ENCODE results near the gene NHLRC4. TPM values are rescaled to one million over a fixed set of nuclear protein-coding genes. Genes with fewer than 3 reads are reported as not detected.

Gene NHLRC4
- total and polyA plus RNA-seq, 12 donors, result 0.57 to 22.3 (median 6.3) TPM

- H3K36me3 ChIP-seq (replicated peaks in 1 of 2), result no peaks in the 10 kb centered on the region
- intact Hi-C loops (cut with DNase I), result no loop called here
- H3K27me3 ChIP-seq, result no peaks in the 10 kb centered on the region
- no peak for DNase-seq
- WGBS, 4 donors, result 88 to 94% (median 91%) methylated on average over 13 of the region's 13 CpGs
- H3K4me1 ChIP-seq (replicated peaks in 1 of 2), result no peaks in the 10 kb centered on the region
- no peaks in the 10 kb centered on the region for H3K9me3 ChIP-seq (replicated peaks in 1 of 3)
- no peak overlapping the region for H3K27ac ChIP-seq
- H3K4me3 ChIP-seq, result no peak overlapping the region
- TF ChIP-seq CTCF (IDR thresholded peaks at IDR 0.05) (no peak), POLR2A (IDR thresholded peaks at IDR 0.05) (no peak)
Measured at GRCh38 chr16:615122-615521, 48.3 kb downstream of the NHLRC4 start.

- no peak for DNase-seq
- TF ChIP-seq CTCF (IDR thresholded peaks at IDR 0.05) (no peak), POLR2A (IDR thresholded peaks at IDR 0.05) (no peak)
- intact Hi-C loops (cut with DNase I), result no loop called here
Measured at GRCh38 chr16:616733-617586, 50.2 kb downstream of the NHLRC4 start.

GRCh38 chr16:617855-618254 is 51.0 kb downstream of the NHLRC4 start:
- intact Hi-C loops (cut with DNase I), result no loop called here
- no peak overlapping the region for H3K4me3 ChIP-seq
- H3K36me3 ChIP-seq (replicated peaks in 1 of 2), result no peaks in the 10 kb centered on the region
- no peaks in the 10 kb centered on the region for H3K27me3 ChIP-seq
- no peaks in the 10 kb centered on the region for H3K4me1 ChIP-seq (replicated peaks in 1 of 2)
- DNase-seq, result no peak
- no peaks in the 10 kb centered on the region for H3K9me3 ChIP-seq (replicated peaks in 1 of 3)
- TF ChIP-seq POLR2A (IDR thresholded peaks at IDR 0.05) (no peak), CTCF (IDR thresholded peaks at IDR 0.05) (no peak)
- WGBS, 4 donors, result 79 to 84% (median 82%) methylated on average over 16 of the region's 16 CpGs
- H3K27ac ChIP-seq, result no peak overlapping the region

More at GRCh38 chr16:616733-617586, 50.2 kb downstream of the NHLRC4 start:
- H3K9me3 ChIP-seq (replicated peaks in 1 of 3), result no peaks in the 10 kb centered on the region
- no peak overlapping the region for H3K27ac ChIP-seq
- H3K27me3 ChIP-seq, result no peaks in the 10 kb centered on the region
- no peak overlapping the region for H3K4me3 ChIP-seq
- 95 to 96% (median 96%) methylated on average over 24 to 39 of the region's 39 CpGs for WGBS, 4 donors
- no peaks in the 10 kb centered on the region for H3K36me3 ChIP-seq (replicated peaks in 1 of 2)
- H3K4me1 ChIP-seq (replicated peaks in 1 of 2), result no peaks in the 10 kb centered on the region

Small RNA genes lying within 50 kb of the gene (microRNA-seq; reads per million reads assigned to microRNA genes)
- gene MIR3176, result 1.8 to 5.1 (median 2.3) reads per million in 3 donors
- 0 to 2.0 (median 0.76) reads per million in 3 donors for gene MIR5587

Small RNA genes lying within 50 kb of the gene (small RNA-seq; reads per million reads assigned to genes)
- gene MIR3176 (0.12 to 0.58 reads per million in 2 donors), gene MIR5587 (0 to 0.12 reads per million in 2 donors), gene Z98883.1 (0 reads per million in 2 donors)

Other genes with a start within 250 kb of the NHLRC4 start
- gene AXIN1, start 214.3 kb upstream of the NHLRC4 start, total RNA-seq, result 10 to 100 TPM; 10.1 to 22.4 (median 19.7) TPM
- 10 to 100 TPM in 2 of 3 donors, 1 to 10 TPM in 1; 5.6 to 16.3 (median 13.8) TPM for gene AXIN1, start 214.3 kb upstream of the NHLRC4 start, polyA plus RNA-seq
- gene MRPL28, start 196.5 kb upstream of the NHLRC4 start, total RNA-seq, result 100 to 1,000 TPM in 3 of 9 donors, 10 to 100 TPM in 6; 65.2 to 132 (median 77.1) TPM
- gene MRPL28, start 196.5 kb upstream of the NHLRC4 start, polyA plus RNA-seq, result 100 to 1,000 TPM in 2 of 3 donors, 10 to 100 TPM in 1; 42.9 to 155 (median 123) TPM
- gene PGAP6, start 185.0 kb upstream of the NHLRC4 start, total RNA-seq, result 10 to 100 TPM; 31.7 to 66.7 (median 45.0) TPM
- 10 to 100 TPM; 18.2 to 55.5 (median 39.0) TPM for gene PGAP6, start 185.0 kb upstream of the NHLRC4 start, polyA plus RNA-seq
- 100 to 1,000 TPM; 127 to 214 (median 166) TPM for gene NME4, start 169.8 kb upstream of the NHLRC4 start, total RNA-seq
- 100 to 1,000 TPM in 2 of 3 donors, 10 to 100 TPM in 1; 67.8 to 492 (median 347) TPM for gene NME4, start 169.8 kb upstream of the NHLRC4 start, polyA plus RNA-seq
- gene DECR2, start 165.1 kb upstream of the NHLRC4 start, total RNA-seq, result 10 to 100 TPM; 15.8 to 65.5 (median 36.1) TPM
- 100 to 1,000 TPM in 2 of 3 donors, 1 to 10 TPM in 1; 5.9 to 143 (median 105) TPM for gene DECR2, start 165.1 kb upstream of the NHLRC4 start, polyA plus RNA-seq
- 10 to 100 TPM; 15.6 to 53.0 (median 40.1) TPM for gene RAB11FIP3, start 141.4 kb upstream of the NHLRC4 start, total RNA-seq
- 10 to 100 TPM; 12.7 to 63.4 (median 44.2) TPM for gene RAB11FIP3, start 141.4 kb upstream of the NHLRC4 start, polyA plus RNA-seq
- 10 to 100 TPM; 12.4 to 45.8 (median 42.9) TPM for gene CAPN15, start 39.3 kb upstream of the NHLRC4 start, total RNA-seq
- 10 to 100 TPM in 2 of 3 donors, 1 to 10 TPM in 1; 2.3 to 91.8 (median 56.8) TPM for gene CAPN15, start 39.3 kb upstream of the NHLRC4 start, polyA plus RNA-seq
- not detected for gene PRR35, start 6.6 kb upstream of the NHLRC4 start, total RNA-seq
- gene PRR35, start 6.6 kb upstream of the NHLRC4 start, polyA plus RNA-seq, result not detected
- gene PIGQ, start 3.0 kb downstream of the NHLRC4 start, total RNA-seq, result 100 to 1,000 TPM in 1 of 9 donors, 10 to 100 TPM in 8; 21.1 to 107 (median 78.5) TPM
- 100 to 1,000 TPM in 2 of 3 donors, 10 to 100 TPM in 1; 12.7 to 317 (median 111) TPM for gene PIGQ, start 3.0 kb downstream of the NHLRC4 start, polyA plus RNA-seq
- gene RAB40C, start 23.1 kb downstream of the NHLRC4 start, total RNA-seq, result 10 to 100 TPM in 8 of 9 donors, 1 to 10 TPM in 1; 6.0 to 20.9 (median 15.8) TPM
- 10 to 100 TPM in 2 of 3 donors, 1 to 10 TPM in 1; 2.3 to 36.2 (median 19.1) TPM for gene RAB40C, start 23.1 kb downstream of the NHLRC4 start, polyA plus RNA-seq
- gene WFIKKN1, start 64.0 kb downstream of the NHLRC4 start, total RNA-seq, result 1 to 10 TPM in 1 of 9 donors, under 1 TPM in 7, not detected in 1; 0.18 to 1.1 (median 0.36) TPM
- 1 to 10 TPM in 1 of 3 donors, under 1 TPM in 1, not detected in 1; 0.71 to 3.9 TPM for gene WFIKKN1, start 64.0 kb downstream of the NHLRC4 start, polyA plus RNA-seq
- 100 to 1,000 TPM in 5 of 9 donors, 10 to 100 TPM in 4; 71.8 to 351 (median 122) TPM for gene METTL26, start 69.3 kb downstream of the NHLRC4 start, total RNA-seq
- 100 to 1,000 TPM in 2 of 3 donors, 10 to 100 TPM in 1; 40.4 to 403 (median 328) TPM for gene METTL26, start 69.3 kb downstream of the NHLRC4 start, polyA plus RNA-seq
- 100 to 1,000 TPM in 7 of 9 donors, 10 to 100 TPM in 2; 67.0 to 188 (median 149) TPM for gene MCRIP2, start 74.8 kb downstream of the NHLRC4 start, total RNA-seq
- gene MCRIP2, start 74.8 kb downstream of the NHLRC4 start, polyA plus RNA-seq, result 100 to 1,000 TPM in 2 of 3 donors, 1 to 10 TPM in 1; 7.1 to 253 (median 241) TPM
- gene WDR90, start 82.4 kb downstream of the NHLRC4 start, total RNA-seq, result 10 to 100 TPM; 12.4 to 55.8 (median 23.5) TPM
- gene WDR90, start 82.4 kb downstream of the NHLRC4 start, polyA plus RNA-seq, result 100 to 1,000 TPM in 2 of 3 donors, 1 to 10 TPM in 1; 3.0 to 162 (median 125) TPM
- 100 to 1,000 TPM in 2 of 9 donors, 10 to 100 TPM in 7; 34.7 to 177 (median 82.7) TPM for gene RHOT2, start 101.1 kb downstream of the NHLRC4 start, total RNA-seq
- gene RHOT2, start 101.1 kb downstream of the NHLRC4 start, polyA plus RNA-seq, result 100 to 1,000 TPM in 2 of 3 donors, 10 to 100 TPM in 1; 37.9 to 462 (median 302) TPM
- 10 to 100 TPM in 1 of 9 donors, 1 to 10 TPM in 8; 1.1 to 11.5 (median 3.7) TPM for gene RHBDL1, start 108.7 kb downstream of the NHLRC4 start, total RNA-seq
- 10 to 100 TPM in 2 of 3 donors, under 1 TPM in 1; 0.13 to 21.1 (median 12.2) TPM for gene RHBDL1, start 108.7 kb downstream of the NHLRC4 start, polyA plus RNA-seq
- gene STUB1, start 113.4 kb downstream of the NHLRC4 start, total RNA-seq, result 100 to 1,000 TPM; 160 to 339 (median 210) TPM
- gene STUB1, start 113.4 kb downstream of the NHLRC4 start, polyA plus RNA-seq, result 100 to 1,000 TPM; 121 to 199 (median 177) TPM
- gene JMJD8, start 117.3 kb downstream of the NHLRC4 start, total RNA-seq, result 100 to 1,000 TPM in 3 of 9 donors, 10 to 100 TPM in 6; 50.9 to 137 (median 97.7) TPM
- 10 to 100 TPM; 50.8 to 97.7 (median 72.6) TPM for gene JMJD8, start 117.3 kb downstream of the NHLRC4 start, polyA plus RNA-seq
- 10 to 100 TPM in 8 of 9 donors, 1 to 10 TPM in 1; 2.7 to 24.5 (median 18.0) TPM for gene WDR24, start 123.4 kb downstream of the NHLRC4 start, total RNA-seq
- gene WDR24, start 123.4 kb downstream of the NHLRC4 start, polyA plus RNA-seq, result 10 to 100 TPM in 2 of 3 donors, 1 to 10 TPM in 1; 2.2 to 15.0 (median 10.9) TPM
- 10 to 100 TPM in 2 of 9 donors, 1 to 10 TPM in 4, under 1 TPM in 2, not detected in 1; 0.17 to 14.7 (median 2.1) TPM for gene FBXL16, start 138.8 kb downstream of the NHLRC4 start, total RNA-seq
- gene FBXL16, start 138.8 kb downstream of the NHLRC4 start, polyA plus RNA-seq, result 10 to 100 TPM in 1 of 3 donors, 1 to 10 TPM in 2; 6.3 to 18.3 (median 7.0) TPM
- 100 to 1,000 TPM in 1 of 9 donors, 10 to 100 TPM in 7, 1 to 10 TPM in 1; 9.6 to 189 (median 58.6) TPM for gene METRN, start 148.1 kb downstream of the NHLRC4 start, total RNA-seq
- 100 to 1,000 TPM in 2 of 3 donors, 1 to 10 TPM in 1; 1.3 to 128 (median 115) TPM for gene METRN, start 148.1 kb downstream of the NHLRC4 start, polyA plus RNA-seq
- gene ANTKMT, start 154.1 kb downstream of the NHLRC4 start, total RNA-seq, result 100 to 1,000 TPM in 1 of 9 donors, 10 to 100 TPM in 8; 36.8 to 127 (median 61.4) TPM
- 100 to 1,000 TPM in 2 of 3 donors, under 1 TPM in 1; 0.48 to 124 (median 104) TPM for gene ANTKMT, start 154.1 kb downstream of the NHLRC4 start, polyA plus RNA-seq
- 1 to 10 TPM in 2 of 9 donors, under 1 TPM in 5, not detected in 2; 0.17 to 1.9 (median 0.84) TPM for gene CCDC78, start 159.4 kb downstream of the NHLRC4 start, total RNA-seq
- gene CCDC78, start 159.4 kb downstream of the NHLRC4 start, polyA plus RNA-seq, result 10 to 100 TPM in 1 of 3 donors, 1 to 10 TPM in 1, under 1 TPM in 1; 0.64 to 49.9 (median 7.7) TPM
- 10 to 100 TPM in 1 of 9 donors, 1 to 10 TPM in 7, not detected in 1; 1.1 to 10.6 (median 5.3) TPM for gene HAGHL, start 160.1 kb downstream of the NHLRC4 start, total RNA-seq
- gene HAGHL, start 160.1 kb downstream of the NHLRC4 start, polyA plus RNA-seq, result 10 to 100 TPM in 2 of 3 donors, under 1 TPM in 1; 0.35 to 63.5 (median 11.0) TPM
- 10 to 100 TPM; 17.8 to 42.1 (median 26.8) TPM for gene CIAO3, start 174.0 kb downstream of the NHLRC4 start, total RNA-seq
- gene CIAO3, start 174.0 kb downstream of the NHLRC4 start, polyA plus RNA-seq, result 10 to 100 TPM in 2 of 3 donors, 1 to 10 TPM in 1; 8.9 to 99.4 (median 38.2) TPM
- under 1 TPM in 3 of 9 donors, not detected in 6; 0.17 to 0.46 (median 0.43) TPM for gene MSLN, start 193.7 kb downstream of the NHLRC4 start, total RNA-seq
- under 1 TPM in 1 of 3 donors, not detected in 2; 0.13 TPM for gene MSLN, start 193.7 kb downstream of the NHLRC4 start, polyA plus RNA-seq
- 10 to 100 TPM; 12.4 to 30.0 (median 18.6) TPM for gene RPUSD1, start 221.4 kb downstream of the NHLRC4 start, total RNA-seq
- gene RPUSD1, start 221.4 kb downstream of the NHLRC4 start, polyA plus RNA-seq, result 10 to 100 TPM in 2 of 3 donors, 1 to 10 TPM in 1; 1.1 to 40.1 (median 23.3) TPM
- gene CHTF18, start 221.6 kb downstream of the NHLRC4 start, total RNA-seq, result 10 to 100 TPM in 4 of 9 donors, 1 to 10 TPM in 5; 1.7 to 25.7 (median 10.0) TPM
- 10 to 100 TPM in 2 of 3 donors, under 1 TPM in 1; 0.29 to 69.8 (median 60.8) TPM for gene CHTF18, start 221.6 kb downstream of the NHLRC4 start, polyA plus RNA-seq
- gene GNG13, start 233.7 kb downstream of the NHLRC4 start, total RNA-seq, result not detected
- not detected for gene GNG13, start 233.7 kb downstream of the NHLRC4 start, polyA plus RNA-seq